ENCODE results near the gene CHST1. TPM values are rescaled to one million over a fixed set of nuclear protein-coding genes. Genes with fewer than 3 reads are reported as not detected.
A peak's percentile ranks its signal among the peaks of the same experiment; 100 is the strongest.

CHST1 gene
- total RNA-seq, 1 experiment from 2014 or later = not detected

DNA sequence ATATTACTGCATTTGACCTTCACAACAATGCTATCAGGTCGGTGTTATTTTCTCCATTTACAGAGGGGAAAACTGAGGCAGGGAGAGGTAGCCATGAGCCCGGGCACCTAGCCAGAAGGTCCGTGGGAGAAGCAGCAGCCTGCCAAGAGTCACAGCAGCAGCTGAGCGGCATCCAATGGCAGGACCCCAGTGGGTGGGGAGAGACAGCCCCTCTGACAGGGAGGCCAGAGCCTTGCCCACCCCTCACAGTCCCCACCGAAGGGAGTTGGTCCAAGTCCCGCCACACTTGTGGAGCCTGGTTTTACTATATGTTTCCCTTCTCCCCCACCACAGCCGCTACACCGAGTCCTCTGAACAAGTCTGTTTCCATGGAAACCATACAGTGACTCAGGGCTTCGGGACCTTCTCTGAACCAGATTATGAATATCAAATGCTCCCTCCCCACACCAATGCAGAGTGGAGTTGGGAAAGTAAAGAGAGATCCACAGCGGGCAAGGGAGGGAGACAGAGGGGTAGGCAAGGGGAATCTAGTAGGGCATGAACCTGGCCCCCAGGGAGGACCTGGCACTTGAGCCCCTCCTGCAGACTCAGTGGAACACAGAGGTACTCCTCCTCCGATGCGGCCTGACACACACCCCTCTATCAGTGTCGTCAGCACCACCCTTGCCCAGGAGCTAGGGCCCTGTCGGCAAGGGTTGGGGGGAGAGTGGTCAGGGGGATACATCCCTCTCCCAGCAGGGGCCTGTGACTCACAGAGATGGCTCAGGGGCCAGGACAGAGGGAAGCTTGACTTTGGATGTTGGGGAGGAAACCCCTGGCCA lies 2.5 kb downstream of the CHST1 start:
- H3K4me1 ChIP-seq (ENCODE audit: insufficient read depth, low read length) = no peaks in the 10 kb centered on the region
- intact Hi-C loops (cut with micrococcal nuclease) = no loop called here
- no TSS peak for BruUV-seq (replicated peaks)
- no peak overlapping the region for H3K4me2 ChIP-seq (ENCODE audit: low read length)
- no peak overlapping the region for H3K9ac ChIP-seq (ENCODE audit: low read length)
- no peak overlapping the region for H3K4me3 ChIP-seq (ENCODE audit: low read length)
- no peak for ATAC-seq
- no peaks in the 10 kb centered on the region for H3K9me3 ChIP-seq (ENCODE audit: low read length)
- no peaks in the 10 kb centered on the region for H4K20me1 ChIP-seq (ENCODE audit: low read length)
- H3K27ac ChIP-seq (ENCODE audit: low read length) = no peak overlapping the region
- H3K36me3 ChIP-seq (ENCODE audit: low read depth, low read length) = no peaks in the 10 kb centered on the region
- POLR2A ChIA-PET (ENCODE audit: unreplicated experiment) = no interaction called here
- H3K9me2 ChIP-seq (replicated peaks; ENCODE audit: low read length) = no peaks in the 10 kb centered on the region
- no peaks in the 10 kb centered on the region for H3K79me2 ChIP-seq (ENCODE audit: low read length)
- no peaks in the 10 kb centered on the region for H3F3A ChIP-seq (ENCODE audit: low read length, unreplicated experiment)
- CTCF ChIA-PET = no interaction called here
- DNase-seq = peak; percentile 4
- H3K27me3 ChIP-seq (ENCODE audit: low read length) = peaks cover 85% of the 10 kb centered on the region
- no peak overlapping the region for H2AFZ ChIP-seq (ENCODE audit: low read length)
- TF ChIP-seq, protein P1, sequence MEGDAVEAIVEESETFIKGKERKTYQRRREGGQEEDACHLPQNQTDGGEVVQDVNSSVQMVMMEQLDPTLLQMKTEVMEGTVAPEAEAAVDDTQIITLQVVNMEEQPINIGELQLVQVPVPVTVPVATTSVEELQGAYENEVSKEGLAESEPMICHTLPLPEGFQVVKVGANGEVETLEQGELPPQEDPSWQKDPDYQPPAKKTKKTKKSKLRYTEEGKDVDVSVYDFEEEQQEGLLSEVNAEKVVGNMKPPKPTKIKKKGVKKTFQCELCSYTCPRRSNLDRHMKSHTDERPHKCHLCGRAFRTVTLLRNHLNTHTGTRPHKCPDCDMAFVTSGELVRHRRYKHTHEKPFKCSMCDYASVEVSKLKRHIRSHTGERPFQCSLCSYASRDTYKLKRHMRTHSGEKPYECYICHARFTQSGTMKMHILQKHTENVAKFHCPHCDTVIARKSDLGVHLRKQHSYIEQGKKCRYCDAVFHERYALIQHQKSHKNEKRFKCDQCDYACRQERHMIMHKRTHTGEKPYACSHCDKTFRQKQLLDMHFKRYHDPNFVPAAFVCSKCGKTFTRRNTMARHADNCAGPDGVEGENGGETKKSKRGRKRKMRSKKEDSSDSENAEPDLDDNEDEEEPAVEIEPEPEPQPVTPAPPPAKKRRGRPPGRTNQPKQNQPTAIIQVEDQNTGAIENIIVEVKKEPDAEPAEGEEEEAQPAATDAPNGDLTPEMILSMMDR (conservative IDR thresholded peaks at IDR 0.05; ENCODE audit: low read depth, low read length) = no peak
- TF ChIP-seq EZH2 (IDR thresholded peaks at IDR 0.05; ENCODE audit: low read length, unreplicated experiment) (no peak), EZH2phosphoT487 (IDR thresholded peaks at IDR 0.05; ENCODE audit: borderline replicate concordance, low read length) (no peak)

DNA sequence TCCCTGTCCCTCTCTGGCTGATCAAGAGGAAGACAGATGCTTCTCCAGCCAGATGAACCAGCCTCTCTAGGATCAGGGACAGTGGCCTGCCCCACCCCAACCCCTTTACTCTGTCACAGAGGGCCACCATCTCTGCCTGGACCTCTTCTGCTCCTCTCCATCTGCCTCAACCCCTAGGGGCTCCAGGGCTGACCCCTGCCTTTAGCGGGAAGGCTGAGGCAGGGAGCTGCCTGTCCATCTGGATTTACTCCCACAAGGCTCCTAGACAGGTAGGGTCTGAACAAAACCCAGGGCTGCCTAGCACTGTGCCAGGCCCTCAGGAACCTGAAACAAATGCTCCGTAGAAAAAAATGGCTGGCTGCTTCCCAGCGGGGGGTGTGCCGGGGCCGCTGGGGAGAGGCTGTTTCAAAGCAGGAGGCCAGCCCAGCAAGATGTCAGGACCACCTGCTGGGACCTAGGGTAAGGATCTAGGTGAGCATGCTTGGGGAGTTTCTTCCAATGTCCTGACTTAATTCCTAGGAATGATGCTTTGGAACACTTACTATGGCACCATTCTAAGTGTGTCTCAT lies 3.2 kb downstream of the CHST1 start:
- BruUV-seq (replicated peaks) = no TSS peak
- ATAC-seq = no peak
- no peaks in the 10 kb centered on the region for H3K9me2 ChIP-seq (replicated peaks; ENCODE audit: low read length)
- TF ChIP-seq EZH2 (IDR thresholded peaks at IDR 0.05; ENCODE audit: low read length, unreplicated experiment) = no peak
- TF ChIP-seq, protein P1 (conservative IDR thresholded peaks at IDR 0.05; ENCODE audit: low read depth, low read length) = no peak
- no peak for TF ChIP-seq EZH2phosphoT487 (IDR thresholded peaks at IDR 0.05; ENCODE audit: borderline replicate concordance, low read length)
- intact Hi-C loops (cut with micrococcal nuclease) = no loop called here
- H3K4me2 ChIP-seq (ENCODE audit: low read length) = no peak overlapping the region
- no peak overlapping the region for H3K4me3 ChIP-seq (ENCODE audit: low read length)
- H3K4me1 ChIP-seq (ENCODE audit: insufficient read depth, low read length) = no peaks in the 10 kb centered on the region
- no peak for DNase-seq
- H3K27ac ChIP-seq (ENCODE audit: low read length) = no peak overlapping the region
- ChIA-PET POLR2A (ENCODE audit: unreplicated experiment) (no interaction called here), CTCF (no interaction called here)
- H3F3A ChIP-seq (ENCODE audit: low read length, unreplicated experiment) = no peaks in the 10 kb centered on the region
- no peaks in the 10 kb centered on the region for H3K9me3 ChIP-seq (ENCODE audit: low read length)
- H3K9ac ChIP-seq (ENCODE audit: low read length) = no peak overlapping the region
- peaks cover 78% of the 10 kb centered on the region for H3K27me3 ChIP-seq (ENCODE audit: low read length)
- no peaks in the 10 kb centered on the region for H3K79me2 ChIP-seq (ENCODE audit: low read length)
- no peak overlapping the region for H2AFZ ChIP-seq (ENCODE audit: low read length)
- no peaks in the 10 kb centered on the region for H3K36me3 ChIP-seq (ENCODE audit: low read depth, low read length)
- H4K20me1 ChIP-seq (ENCODE audit: low read length) = no peaks in the 10 kb centered on the region

DNA sequence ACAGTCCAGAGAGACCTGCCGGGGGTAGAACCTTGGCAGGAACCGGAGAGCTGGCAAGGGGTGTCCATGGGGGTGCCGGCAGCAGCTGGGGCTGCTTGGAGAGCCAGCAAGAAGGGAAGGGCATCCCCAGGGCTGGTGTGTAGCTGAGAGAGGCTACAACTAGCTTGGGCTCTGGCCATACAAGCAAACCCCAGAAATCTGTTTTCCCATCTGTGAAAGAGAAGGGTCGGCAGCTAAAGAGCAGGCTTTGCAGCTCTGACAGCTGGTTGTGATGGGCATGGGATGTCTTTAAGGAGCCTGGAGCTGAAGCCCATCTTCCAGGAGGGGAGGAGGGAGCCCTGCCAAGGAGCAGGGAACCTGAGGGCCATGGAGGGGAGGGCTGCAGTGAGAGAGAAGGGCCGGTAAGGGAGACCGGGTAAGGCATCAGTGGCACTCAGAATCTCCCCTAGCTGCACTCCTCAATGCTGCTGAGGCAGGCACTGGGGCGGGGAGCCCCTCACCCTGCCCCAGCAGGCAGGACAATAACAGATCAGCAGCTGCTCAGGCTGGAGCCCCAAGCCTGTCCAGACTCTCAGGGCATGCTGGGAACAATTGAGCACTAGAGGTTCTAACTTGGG lies 3.9 kb downstream of the CHST1 start:
- H3K9ac ChIP-seq (ENCODE audit: low read length) = no peak overlapping the region
- TF ChIP-seq EZH2phosphoT487 (IDR thresholded peaks at IDR 0.05; ENCODE audit: borderline replicate concordance, low read length) (no peak), EZH2 (IDR thresholded peaks at IDR 0.05; ENCODE audit: low read length, unreplicated experiment) (no peak)
- TF ChIP-seq, protein P1 (conservative IDR thresholded peaks at IDR 0.05; ENCODE audit: low read depth, low read length) = no peak
- no peaks in the 10 kb centered on the region for H3F3A ChIP-seq (ENCODE audit: low read length, unreplicated experiment)
- no peaks in the 10 kb centered on the region for H3K79me2 ChIP-seq (ENCODE audit: low read length)
- H3K9me2 ChIP-seq (replicated peaks; ENCODE audit: low read length) = no peaks in the 10 kb centered on the region
- DNase-seq = no peak
- H3K36me3 ChIP-seq (ENCODE audit: low read depth, low read length) = no peaks in the 10 kb centered on the region
- no peaks in the 10 kb centered on the region for H3K9me3 ChIP-seq (ENCODE audit: low read length)
- no peaks in the 10 kb centered on the region for H3K4me1 ChIP-seq (ENCODE audit: insufficient read depth, low read length)
- ATAC-seq = no peak
- no peak overlapping the region for H3K4me3 ChIP-seq (ENCODE audit: low read length)
- ChIA-PET CTCF (no interaction called here), POLR2A (ENCODE audit: unreplicated experiment) (no interaction called here)
- no peak overlapping the region for H3K27ac ChIP-seq (ENCODE audit: low read length)
- intact Hi-C loops (cut with micrococcal nuclease) = no loop called here
- no TSS peak for BruUV-seq (replicated peaks)
- H2AFZ ChIP-seq (ENCODE audit: low read length) = no peak overlapping the region
- no peaks in the 10 kb centered on the region for H4K20me1 ChIP-seq (ENCODE audit: low read length)
- no peak overlapping the region for H3K4me2 ChIP-seq (ENCODE audit: low read length)
- H3K27me3 ChIP-seq (ENCODE audit: low read length) = peaks cover 71% of the 10 kb centered on the region

All from PC-3 (cell line).